Stimulated activated CD4-positive, alpha-beta T cell treated with anti-CD3 and anti-CD28 coated beads, Interleukin-4, amount 100 ng/mL, for 24 hours (primary cell): ENCODE measurements around the gene PMEPA1.
A peak's percentile ranks its signal among the peaks of the same experiment; 100 is the strongest.

Experiments used
- DNase-seq: peaks from one replicate; pipeline ENCODE4 v3.0.0-alpha.2; 2020

Gene PMEPA1

DNA sequence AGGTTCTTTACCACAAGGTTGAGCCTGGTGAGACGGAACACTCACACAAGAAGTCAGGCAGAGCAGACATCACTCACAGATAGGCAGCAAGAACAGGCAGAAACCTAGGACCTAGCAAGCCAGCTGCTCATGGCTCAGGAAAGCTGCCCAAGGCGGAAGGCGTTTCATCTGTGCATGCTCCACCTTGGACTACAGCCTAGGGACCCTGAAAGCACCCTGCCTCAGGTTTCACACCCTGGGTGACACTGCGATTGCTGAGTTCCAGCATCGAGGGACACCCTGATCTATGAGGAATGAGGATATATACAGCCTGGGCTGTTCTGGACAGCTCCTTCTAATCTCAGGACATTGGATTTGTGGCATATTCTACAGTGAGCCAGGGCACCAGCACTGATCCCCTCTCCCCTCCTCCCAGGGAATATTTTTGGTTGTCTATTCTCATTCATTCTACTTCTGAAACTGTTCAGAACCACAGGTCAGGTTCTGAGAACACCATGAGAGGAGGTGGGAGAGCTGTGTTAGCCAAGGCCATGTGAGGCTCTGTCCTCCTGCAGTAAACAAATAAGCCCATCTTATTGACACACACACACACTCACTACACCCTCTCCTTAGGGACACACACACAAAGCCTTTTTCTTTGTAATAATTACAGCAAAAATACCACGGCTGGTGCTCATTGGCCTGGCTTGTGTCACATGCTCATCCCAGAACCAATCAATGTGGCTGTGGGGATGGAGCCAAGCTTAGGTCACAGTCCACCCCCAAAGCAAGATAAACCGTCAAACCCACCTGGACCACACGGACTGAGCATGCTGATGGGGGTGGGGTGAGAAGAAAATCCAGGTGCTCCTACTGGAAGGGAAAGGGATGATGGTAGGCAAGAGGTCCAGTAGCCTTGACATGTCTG, 26.3 kb upstream of the PMEPA1 start:
- DNase-seq: no peak

DNA sequence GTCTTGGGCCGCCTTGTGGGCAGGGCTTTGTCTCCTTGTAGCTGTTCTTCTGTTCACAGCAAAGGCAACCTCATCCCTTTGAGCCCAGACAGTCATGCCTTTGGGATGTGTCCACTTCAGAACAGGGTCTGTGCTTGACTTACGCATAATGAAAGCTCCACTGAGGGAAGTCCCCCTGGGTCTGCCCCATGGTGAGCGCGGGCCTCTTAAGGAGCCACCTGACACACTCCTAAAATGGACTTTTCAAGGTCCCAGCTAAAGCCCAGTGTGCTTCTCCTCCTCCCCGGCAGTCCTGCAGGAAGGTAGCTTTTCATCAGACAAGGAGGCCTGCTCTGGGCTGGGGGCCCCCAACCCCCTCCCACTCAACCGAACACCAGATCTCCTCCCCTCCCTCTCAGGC, 24.9 kb upstream of the PMEPA1 start:
- no peak for DNase-seq

DNA sequence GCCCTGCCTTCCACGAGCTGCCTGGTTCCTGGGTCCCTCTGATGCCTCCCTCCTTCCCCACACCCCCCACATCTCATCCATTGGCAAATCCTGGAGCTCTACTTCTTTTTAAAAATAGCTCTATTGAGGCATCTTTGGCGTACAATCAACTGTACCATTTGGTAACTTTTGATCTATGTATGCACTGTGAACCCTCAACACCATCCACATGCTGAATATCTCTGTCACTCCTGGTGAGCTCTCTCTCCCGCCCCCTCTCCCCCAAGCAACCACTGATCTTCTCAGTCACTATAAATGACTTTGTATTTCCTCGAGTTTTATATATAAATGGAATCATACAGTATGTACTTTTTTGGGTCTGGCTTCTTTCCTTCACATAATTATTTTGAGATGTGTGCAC, 22.4 kb upstream of the PMEPA1 start:
- DNase-seq: no peak

DNA sequence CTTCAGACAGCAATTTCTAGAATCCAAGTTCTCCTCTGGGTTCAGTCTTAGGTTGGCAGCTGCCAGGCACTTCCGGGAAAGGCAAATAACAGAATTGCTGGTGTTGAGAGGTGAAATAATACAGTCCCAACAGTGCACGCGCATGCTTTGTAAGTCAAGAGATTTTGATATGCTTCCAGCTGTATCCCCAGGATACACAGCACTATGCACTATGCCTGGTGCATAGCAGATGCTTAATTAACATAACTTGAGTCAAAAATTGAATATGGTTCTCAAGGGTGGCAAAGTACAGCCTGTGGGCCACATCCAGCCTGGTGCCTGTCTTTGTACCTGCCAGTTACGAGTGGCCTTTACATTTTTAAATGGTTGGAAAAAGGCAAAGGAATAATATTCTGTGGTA, 18.9 kb upstream of the PMEPA1 start:
- DNase-seq: no peak

DNA sequence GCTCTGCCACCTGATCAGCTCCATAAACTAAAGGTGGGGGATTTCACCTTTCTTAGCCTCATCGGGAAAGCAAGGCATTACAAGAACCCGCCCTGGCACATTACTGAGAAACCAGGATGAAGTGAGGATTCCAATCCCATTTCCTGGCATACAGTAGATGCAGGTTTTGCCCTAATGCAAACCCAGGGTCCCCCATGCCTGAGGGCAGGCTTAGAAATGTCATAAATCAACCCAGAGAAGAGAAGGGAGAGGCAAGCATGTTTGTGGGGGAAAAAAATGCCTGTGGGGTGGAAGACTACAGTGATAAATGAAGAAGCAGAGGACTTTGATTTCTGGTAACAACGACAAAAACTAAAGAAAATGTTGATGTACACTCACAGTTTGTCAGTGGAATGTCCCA, 18.0 kb upstream of the PMEPA1 start:
- DNase-seq: no peak

DNA sequence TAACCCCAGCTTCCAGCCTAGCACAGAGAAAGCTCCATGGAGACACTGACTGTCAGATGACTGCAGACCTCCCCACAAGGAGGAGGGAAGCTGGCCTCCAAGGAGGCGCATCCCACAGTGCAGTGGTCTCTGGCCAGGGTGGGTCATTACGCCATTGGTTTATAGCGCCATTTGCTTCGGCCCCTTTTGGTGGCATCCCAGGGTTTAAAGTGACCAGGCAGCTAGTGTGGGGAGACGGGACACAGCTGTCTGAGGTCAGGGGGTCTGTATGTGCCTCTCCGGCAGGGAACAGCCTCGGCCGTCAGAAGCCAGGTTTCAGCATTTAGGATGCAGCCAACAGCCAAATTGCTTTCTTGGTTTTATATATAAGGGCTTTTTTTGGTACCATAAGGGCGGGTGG, 15.8 kb upstream of the PMEPA1 start:
- DNase-seq: no peak

DNA sequence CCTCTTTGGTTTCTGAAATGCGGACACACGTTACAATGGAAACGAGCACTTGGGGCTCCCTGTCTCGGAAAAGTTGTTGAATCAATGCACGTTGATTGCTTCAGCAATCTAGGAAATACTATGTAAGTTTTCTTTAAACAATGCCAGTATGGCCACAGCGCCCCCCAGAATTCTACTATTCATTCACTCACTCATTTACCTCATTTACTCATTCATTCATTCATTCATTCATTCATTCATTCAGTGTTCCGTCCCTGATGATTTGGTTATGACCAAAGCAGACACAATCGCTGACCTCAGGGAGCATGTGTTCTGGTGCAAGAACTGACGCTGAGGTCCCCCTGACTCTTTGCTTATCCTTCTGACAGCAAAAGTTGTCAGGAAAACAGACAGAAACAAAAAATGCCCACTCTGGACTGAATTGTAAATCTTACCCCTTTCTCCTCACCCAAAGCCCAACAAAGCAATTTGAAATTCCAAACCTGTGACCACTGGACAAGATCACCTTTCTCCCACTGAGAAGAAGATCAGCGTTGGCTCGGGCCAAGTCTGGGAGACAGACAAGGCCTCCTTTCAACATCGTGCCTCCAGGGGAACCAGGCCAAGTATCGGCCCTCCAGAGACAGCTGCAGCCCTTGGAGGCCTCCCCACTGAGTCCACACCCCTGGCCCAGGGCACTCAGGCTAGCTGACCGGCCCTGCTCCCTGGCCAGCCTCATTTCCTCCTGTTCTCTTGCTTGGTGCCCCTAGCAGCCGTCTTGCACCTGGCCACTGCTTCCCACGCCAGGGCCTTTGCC, 15.0 kb upstream of the PMEPA1 start:
- no peak for DNase-seq

DNA sequence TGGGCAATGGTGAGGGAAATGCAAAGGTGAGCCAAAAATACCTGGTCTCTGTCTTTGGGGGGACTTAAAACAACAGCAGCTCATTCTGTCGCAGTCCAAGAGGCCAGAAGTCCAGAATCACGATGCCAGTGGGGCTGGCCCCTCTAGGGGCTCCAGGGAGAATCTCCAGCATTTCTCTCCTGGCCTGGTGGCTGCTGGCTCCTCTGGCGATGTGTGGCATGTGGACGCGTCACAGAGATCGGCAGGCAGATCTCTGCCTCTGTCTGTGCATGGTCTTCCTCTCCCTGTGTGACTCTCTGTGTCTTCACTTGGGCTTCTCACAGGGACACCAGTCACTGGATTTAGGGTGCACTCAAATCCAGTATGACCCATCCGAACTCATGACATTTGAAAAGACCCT, 14.0 kb upstream of the PMEPA1 start:
- no peak for DNase-seq

DNA sequence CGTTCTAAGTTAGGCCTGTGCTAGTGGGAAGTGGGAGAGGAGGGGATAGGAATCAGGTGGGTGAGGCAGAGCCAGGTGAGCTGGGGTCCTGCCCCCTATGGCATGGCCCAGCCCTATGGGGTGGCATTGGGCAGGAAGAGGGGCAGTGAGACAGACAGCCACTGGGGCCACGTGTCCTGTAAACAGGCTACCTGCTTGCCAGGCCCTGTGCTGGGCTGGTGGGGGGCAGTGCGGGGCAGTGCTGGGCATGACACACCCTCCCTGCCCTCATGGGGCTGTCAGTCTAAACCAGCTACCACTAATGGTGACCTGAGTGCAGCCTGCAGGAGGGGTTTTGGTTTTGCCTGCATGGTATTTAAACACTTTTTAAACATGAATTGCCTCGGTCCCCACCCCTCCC, 10.1 kb upstream of the PMEPA1 start:
- no peak for DNase-seq

DNA sequence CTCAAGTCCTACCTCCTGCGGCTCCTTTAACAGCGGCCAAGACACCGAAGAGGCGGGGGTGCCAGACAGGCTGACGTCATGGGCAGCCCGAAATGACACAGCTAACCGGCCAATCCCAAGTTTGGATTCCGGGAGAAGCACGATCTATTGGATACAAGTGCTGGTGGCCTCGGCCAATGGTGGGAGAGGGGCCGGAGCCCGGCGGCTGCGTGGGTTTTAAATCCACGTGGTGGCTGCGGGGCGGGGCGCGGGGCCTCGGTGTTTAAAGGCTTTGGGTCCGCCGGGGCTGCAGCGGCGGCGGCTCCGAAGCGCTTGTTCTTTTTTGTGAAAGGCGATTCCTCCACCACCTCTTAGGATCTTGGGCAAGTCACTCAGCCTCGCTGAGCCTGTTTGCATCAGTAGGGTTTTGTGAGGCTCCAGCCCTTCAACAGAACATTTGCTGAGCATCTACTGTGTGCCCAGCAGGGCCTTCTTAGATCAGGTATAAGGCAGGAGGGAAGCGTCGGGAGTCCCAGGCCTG, 8.7 kb upstream of the PMEPA1 start:
- peak; percentile 95 for DNase-seq

DNA sequence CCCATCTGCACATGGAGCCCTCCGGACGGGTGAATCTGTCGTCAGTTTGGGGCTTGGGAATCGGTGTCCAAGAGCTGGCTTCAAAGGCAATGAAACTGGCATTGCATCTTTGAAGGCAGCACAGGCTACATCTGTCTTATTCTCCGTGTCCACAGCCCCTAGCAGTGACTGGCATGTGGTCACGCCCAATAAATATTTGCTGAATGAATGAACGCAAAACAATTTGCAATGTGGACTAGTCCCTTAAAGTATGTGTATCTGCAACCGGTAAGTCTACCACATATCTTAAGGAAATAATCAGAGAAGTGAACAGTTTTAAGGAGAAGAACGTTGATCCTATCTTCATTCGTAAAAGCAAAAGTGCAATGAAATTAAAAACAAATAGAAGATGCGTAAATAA, 8.0 kb upstream of the PMEPA1 start:
- no peak for DNase-seq

DNA sequence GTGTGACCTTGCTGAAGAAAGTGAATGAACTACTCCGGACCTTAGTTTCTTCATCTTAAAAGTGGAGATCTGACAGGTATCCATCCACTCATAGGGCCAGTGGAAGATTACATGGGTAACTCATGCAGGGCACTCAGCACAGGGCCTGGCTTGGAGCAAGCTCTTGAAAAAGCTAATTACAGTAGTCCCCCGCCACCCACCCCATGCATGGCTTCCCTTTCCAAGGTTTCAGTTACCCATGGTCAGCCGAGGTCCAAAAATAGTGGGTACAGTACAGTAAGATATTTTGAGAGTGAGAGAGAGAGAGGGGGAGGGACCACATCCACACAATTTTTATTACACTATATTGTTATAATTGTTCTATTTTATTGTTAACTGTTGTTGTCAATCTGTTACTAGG, 7.1 kb upstream of the PMEPA1 start:
- no peak for DNase-seq

DNA sequence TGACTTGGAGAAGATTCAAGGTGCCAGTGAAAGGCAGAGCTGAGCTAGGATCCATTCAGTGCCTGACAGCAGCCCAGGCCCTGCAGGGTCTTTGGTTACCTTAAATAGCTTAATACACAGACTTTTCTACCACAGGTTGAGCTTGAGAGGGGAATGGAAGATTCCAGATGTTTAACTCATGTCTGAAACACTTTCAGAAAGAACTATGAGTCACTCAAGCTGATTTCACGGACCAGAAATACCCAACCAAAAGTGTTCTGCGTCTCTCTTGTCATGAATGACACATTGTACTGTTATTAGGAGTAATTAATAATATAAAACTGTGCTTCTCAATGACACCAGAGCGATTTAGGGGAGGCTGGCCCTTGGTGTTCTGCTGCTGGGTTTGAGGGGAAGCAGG, 6.4 kb upstream of the PMEPA1 start:
- no peak for DNase-seq

DNA sequence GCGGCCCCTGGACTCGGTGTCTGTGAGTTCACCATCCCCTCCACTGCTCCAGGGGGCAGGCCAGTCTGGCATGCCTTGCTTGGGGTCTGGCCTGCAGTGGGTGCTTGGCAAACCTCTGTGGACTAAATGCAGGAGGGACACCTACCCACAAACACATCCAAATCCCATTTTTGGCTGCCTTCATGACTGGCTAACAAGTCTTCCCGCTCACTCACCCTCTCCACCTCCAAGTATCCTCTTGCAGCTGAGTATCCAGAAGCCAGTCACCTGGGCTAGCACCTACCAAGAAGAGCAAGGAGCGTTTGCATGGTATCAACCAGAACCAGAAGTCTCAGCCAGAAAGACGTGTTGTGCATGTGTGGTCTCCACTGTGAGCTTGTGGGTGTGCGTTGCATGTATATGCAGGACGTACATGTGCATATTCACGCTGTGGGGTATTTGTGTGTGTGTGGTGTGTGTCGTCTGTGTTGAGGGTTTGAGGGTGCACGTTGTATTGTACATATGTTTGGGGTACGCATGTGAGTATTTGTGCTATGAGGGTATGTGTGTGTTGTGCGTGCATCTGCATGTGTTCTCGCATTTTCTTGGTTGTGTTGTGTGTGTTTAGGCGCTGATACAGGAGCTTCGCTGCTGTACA, 5.6 kb upstream of the PMEPA1 start:
- DNase-seq: no peak

DNA sequence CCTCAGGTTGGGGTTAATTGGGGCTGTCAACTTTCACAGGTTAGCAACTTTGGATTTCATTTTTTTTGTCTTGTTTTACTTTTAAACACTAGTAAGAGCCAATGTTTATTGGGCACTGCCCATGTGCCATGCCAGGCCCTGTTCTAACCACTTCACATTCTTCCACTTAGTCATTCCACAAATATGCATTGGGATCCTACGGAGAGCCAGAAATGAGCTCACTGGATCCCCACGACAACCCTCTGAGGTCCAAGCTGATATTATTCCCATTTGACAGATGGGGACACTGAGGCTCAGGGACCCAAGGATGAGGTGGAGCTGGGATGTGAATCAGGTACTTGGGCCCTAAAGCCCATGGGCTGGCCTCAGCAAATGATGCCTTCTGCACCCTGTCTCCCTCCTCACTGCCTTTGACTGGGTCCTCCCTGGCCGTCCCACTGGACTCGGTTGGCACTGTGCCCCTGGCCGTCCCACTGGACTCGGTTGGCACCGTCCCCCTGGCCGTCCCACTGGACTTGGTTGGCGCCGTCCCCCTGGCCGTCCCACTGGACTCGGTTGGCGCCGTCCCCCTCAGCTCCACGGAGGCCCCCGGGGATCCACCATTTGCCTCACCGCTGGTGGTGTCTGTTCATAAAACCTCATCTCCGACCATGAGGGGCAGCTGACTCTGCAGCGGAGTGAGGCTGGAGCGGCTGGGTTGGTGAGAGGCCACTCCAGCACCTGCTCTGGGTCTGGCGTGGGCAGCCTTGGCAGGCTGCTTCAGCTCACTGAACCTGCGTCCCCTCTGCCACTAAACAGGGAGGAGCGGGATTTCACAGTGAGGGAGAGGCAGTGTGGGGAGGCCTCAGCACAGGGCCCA, 4.8 kb upstream of the PMEPA1 start:
- DNase-seq: no peak

DNA sequence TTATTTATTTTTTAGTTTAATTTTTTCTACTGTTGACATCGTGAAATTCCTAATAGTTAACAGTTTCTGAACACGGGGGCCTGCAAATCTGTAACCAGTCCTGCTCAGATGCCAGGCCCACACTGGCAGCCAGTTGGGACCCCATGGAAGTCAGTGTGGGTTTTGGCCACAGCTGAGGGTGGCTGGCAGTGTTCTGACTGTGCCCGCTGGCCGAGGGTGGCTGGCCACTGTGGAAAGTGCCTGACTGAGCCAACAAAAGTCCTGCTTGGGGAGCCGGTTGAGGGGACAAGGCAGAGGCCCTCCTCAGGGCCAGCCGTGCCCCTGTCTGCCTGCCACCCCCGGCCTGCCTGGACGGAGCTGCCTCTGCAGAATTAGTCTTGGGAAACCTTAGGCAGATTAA, 4.1 kb upstream of the PMEPA1 start:
- no peak for DNase-seq

DNA sequence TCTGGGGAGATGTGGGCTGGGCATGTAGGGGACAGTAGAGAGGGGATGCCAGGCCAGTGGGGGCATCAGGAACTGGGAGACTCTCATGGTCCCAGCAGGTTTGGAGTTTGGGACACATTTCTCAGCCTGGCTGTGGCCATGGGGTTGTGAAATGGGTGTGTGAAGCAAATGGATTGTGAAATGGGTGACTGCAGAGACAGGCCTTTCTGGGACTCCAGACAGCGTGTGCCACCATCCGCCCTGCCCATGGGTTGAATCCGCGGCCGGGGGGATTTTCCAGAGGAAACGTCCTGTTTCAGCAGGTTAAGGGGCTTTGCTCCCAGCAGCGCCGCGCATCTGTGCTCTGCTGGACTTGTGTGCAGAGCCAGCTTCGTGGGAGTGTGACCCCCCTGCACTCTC, 3.7 kb upstream of the PMEPA1 start:
- no peak for DNase-seq

DNA sequence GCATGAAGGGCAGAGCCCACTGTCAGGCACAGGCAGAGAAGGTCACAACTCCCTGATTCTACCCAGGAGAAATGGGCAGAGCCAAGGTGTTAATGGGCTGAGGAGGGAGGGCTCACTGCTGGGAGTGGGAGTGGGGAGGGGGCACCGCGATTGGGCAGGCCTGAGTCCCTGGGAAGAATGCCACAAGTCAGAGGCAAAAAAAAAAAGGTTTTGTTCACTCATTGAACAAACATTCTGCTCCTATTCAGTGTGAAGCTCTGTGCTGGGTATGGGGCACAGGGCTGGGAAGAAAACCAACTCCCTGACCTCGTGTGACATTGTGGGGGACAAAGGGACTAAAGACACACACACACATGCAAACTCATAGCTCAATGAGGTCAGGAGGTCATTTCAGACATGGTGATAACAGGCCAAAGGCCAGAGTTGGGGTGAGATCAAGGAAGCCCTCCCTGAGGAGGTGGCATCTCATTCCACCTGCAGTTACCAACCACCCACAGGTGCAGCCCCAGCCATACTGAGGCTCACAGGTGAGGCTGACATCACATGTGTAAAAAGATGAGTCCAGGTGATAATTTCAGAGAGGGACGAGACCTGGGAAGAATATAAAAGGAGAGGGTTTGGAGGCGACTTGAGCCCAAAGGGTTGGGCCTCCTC, 3.2 kb upstream of the PMEPA1 start:
- no peak for DNase-seq

DNA sequence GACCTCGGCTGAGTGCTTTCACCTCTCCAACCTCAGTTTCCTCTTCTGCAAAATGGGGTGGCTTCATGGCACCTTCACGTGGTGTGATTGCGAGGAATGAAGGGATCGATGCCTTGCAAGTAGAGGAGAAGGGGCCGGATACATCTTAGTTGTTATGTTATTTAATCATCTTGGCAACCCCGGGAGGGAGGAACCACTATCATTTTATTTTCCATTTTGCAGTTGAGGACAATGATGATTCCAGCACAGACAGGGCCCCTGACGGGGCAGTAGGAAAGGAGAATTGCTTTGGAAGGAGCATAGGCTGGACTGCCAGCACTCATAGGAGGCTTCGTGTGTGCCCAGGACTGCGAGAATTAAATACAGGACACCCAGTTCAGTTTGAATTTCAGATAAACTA, 2.5 kb upstream of the PMEPA1 start:
- DNase-seq: no peak

DNA sequence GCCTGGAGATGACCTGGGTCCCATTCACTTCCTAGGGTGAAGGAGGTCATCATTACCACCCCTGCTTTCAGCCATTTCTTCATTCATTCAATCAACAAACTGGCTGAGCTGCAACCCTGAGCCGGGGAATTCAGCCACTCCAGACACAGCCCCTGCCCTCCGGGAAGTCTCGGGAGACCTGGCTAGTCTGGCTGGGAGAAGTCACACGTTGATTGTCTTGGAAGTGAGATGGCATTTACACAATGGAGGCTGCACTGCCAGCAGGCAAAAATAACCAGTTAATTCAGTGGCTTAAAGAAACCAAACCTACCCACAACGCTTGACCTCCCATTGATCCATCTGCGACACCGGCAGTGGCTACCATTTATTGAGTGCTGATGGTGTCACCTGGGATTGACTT, 2.0 kb upstream of the PMEPA1 start:
- no peak for DNase-seq

DNA sequence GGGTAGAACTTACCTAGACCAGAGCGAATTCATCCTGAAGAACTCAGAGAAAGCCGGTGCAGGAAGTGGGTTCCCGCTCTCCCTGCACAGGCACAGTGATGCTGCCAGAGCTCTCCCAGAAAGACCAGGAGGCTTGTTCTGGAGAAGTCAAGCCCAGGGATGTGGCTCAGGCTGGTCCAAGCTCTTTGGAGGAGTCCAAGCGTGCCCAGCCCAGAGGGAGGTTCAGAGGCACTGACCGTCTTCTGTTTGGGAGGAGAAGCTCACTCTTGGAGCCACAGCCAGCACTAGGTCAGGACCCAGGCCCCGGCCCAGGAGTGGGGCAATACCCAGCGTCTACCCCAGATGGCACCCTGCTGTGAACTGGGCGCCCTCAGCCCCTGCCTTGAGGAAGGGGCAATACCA, 1.5 kb upstream of the PMEPA1 start:
- DNase-seq: no peak

DNA sequence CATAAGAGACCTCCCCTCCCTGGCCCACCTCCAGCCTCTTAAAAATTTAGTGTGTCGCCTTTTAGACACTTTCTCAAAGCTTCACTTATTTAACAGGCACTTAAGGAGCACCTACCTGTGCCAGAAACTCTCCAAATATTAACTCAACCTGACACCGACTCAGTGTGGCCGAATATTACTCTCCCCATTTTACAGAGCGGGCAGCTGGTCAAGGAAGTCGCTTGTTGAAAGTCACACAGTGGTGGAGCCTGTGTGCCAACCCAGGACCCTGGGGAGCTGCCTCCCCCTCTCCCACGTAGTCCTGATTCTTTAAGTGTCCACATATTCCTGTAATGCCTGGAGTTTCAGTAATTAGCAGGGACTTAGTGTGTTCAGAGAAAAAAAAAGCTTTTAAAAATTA, 1.0 kb upstream of the PMEPA1 start:
- DNase-seq: no peak
